Measurements from ENCODE around the gene SEMA5A. TPM values are rescaled to one million over a fixed set of nuclear protein-coding genes. Genes with fewer than 3 reads are reported as not detected.

Gene SEMA5A
- total RNA-seq, 3 donors from 2014 or later = 20.3 to 43.8 (median 33.6) TPM

DNA sequence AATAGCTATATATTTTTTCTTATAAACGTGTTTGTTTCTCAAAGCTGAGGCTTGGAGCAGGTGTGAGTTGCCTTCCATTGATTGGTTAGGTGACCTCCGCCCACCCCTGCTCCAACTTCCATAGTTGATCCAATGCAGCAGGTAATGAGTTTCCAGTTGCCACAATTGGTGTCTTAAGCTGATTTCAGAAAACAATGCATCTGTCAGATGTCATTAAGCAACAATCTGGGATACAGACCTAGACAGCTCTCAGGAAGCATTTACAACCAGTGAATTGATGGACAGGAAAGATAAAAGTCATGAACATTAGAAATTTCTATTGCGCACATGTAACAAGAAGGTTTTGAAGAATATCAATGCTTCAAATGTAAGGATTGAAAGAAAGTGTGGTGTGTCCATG is 510.5 kb downstream of the SEMA5A start:
- no peak overlapping the region for H3K4me3 ChIP-seq
- no peaks in the 10 kb centered on the region for H3K36me3 ChIP-seq (ENCODE audit: low read depth)
- TF ChIP-seq, protein P1, sequence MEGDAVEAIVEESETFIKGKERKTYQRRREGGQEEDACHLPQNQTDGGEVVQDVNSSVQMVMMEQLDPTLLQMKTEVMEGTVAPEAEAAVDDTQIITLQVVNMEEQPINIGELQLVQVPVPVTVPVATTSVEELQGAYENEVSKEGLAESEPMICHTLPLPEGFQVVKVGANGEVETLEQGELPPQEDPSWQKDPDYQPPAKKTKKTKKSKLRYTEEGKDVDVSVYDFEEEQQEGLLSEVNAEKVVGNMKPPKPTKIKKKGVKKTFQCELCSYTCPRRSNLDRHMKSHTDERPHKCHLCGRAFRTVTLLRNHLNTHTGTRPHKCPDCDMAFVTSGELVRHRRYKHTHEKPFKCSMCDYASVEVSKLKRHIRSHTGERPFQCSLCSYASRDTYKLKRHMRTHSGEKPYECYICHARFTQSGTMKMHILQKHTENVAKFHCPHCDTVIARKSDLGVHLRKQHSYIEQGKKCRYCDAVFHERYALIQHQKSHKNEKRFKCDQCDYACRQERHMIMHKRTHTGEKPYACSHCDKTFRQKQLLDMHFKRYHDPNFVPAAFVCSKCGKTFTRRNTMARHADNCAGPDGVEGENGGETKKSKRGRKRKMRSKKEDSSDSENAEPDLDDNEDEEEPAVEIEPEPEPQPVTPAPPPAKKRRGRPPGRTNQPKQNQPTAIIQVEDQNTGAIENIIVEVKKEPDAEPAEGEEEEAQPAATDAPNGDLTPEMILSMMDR (IDR thresholded peaks at IDR 0.05) = no peak

DNA sequence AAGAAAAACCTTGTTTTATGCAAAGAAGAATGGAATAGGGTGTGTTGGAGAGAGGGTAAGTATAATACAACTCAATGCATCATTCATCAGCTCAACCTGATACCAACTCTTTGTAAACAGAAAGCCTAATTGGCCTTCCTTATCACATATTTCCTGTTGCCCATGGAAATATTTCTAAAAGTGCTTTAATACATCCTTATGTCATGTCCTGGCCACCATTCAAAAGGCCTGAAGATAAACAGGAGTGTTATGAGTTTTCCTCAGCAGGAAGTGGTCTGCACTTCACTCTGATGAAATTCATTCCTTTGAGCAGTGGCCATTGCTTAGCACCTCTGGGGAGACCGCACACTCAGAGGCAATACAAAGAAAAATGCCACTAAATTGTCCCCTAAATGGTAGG is 511.2 kb downstream of the SEMA5A start:
- no peak for ATAC-seq
- intact Hi-C loops (cut with DNase I, micrococcal nuclease) = no loop called here
- H3K9me3 ChIP-seq = no peaks in the 10 kb centered on the region
- DNase-seq = no peak
- H3K4me1 ChIP-seq (ENCODE audit: low read depth) = no peaks in the 10 kb centered on the region
- H3K4me3 ChIP-seq = no peak overlapping the region
- TF ChIP-seq, protein P1 (IDR thresholded peaks at IDR 0.05) = no peak
- no peaks in the 10 kb centered on the region for H3K36me3 ChIP-seq (ENCODE audit: low read depth)

More for the DNA sequence above, 510.5 kb downstream of the SEMA5A start:
- intact Hi-C loops (cut with DNase I, micrococcal nuclease) = no loop called here
- DNase-seq (no peak), ATAC-seq (no peak)
- no peaks in the 10 kb centered on the region for H3K9me3 ChIP-seq
- no peaks in the 10 kb centered on the region for H3K4me1 ChIP-seq (ENCODE audit: low read depth)

DNA sequence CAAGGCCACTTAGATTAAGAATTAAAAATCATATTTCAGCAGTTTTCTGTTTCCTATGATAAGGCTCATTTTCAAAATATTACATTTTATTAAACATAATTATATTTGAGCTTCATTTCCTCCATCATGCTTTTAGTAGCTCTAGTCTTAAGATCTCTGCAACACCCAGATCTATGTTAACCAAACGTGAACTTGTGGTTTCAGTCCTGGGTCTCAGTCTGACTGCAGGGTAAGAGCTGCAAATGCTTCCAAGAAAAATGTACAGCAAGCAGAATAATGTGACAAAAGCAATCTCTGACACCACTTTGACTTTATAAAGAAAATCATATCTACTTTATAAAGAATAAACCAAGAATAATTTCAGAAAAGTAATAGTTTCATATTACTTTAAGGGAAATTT is 512.4 kb downstream of the SEMA5A start:
- TF ChIP-seq, protein P1 (IDR thresholded peaks at IDR 0.05) = no peak
- H3K4me3 ChIP-seq = no peak overlapping the region
- no peaks in the 10 kb centered on the region for H3K9me3 ChIP-seq
- H3K4me1 ChIP-seq (ENCODE audit: low read depth) = no peaks in the 10 kb centered on the region
- ATAC-seq (no peak), DNase-seq (no peak)
- no peaks in the 10 kb centered on the region for H3K36me3 ChIP-seq (ENCODE audit: low read depth)
- intact Hi-C loops (cut with DNase I, micrococcal nuclease) = no loop called here

DNA sequence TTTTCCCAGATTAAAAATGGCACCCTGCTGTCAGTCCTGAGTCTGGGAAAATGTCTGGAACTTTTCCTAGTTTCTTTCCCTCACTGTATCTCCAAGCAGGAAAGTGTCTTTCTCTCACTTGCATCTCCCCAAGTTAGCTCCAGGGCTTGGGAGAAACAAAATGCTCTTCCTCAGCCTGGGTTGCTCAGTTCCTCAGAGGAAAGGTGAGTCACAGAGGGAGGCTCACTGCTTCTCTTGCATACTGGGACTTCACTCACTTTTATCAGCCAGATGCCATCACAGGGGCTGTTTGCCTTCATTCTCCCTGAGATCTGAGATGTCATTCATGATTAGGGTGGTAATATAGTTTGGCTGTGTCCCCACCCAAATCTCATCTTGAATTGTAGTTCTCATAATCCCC is 519.9 kb downstream of the SEMA5A start:
- ATAC-seq (no peak), DNase-seq (no peak)
- TF ChIP-seq, protein P1 (IDR thresholded peaks at IDR 0.05) = no peak
- Histone ChIP-seq H3K9me3 (peaks cover 7% of the 10 kb centered on the region), H3K4me1 (ENCODE audit: low read depth) (no peaks in the 10 kb centered on the region), H3K4me3 (no peak overlapping the region), H3K36me3 (ENCODE audit: low read depth) (no peaks in the 10 kb centered on the region)
- intact Hi-C loops (cut with DNase I, micrococcal nuclease) = no loop called here

DNA sequence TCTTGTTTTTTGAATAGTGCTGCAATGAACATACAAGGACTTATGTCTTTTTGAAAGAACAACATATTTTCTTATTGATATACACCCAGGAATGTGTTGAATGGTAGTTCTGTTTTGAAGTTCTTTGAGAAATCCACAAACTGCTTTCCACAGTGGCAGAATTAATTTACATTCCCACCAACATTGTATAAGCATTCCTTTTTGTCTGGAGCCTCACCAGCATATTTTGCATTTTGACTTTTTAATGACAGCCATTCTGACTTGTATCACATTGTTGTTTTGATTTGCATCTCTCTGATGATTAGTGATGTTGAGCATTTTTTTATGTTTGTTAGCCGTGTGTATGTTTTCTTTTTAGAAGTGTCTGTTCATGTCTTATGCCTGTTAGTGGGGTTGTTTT is 524.9 kb downstream of the SEMA5A start:
- DNase-seq (no peak), ATAC-seq (no peak)
- Histone ChIP-seq H3K4me1 (ENCODE audit: low read depth) (no peaks in the 10 kb centered on the region), H3K4me3 (no peak overlapping the region), H3K36me3 (ENCODE audit: low read depth) (no peaks in the 10 kb centered on the region), H3K9me3 (peaks cover 7% of the 10 kb centered on the region)
- TF ChIP-seq, protein P1 (IDR thresholded peaks at IDR 0.05) = no peak
- intact Hi-C loops (cut with DNase I, micrococcal nuclease) = no loop called here

DNA sequence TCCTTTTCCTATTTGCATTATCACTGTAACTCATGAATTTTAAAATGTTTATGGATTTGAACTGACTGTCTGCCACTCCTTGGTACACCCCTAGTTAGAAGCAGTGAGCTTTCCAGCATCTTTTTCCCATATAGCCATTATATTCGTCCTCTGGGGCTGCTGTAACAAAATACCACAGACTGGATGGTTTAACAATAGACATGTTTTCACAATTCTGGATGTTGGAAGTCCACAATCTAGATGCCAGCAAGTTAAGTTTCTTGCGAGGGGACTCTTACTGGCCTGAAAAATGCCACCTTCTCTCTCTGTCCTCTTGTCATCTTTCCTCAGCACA is 530.0 kb downstream of the SEMA5A start:
- H3K4me1 ChIP-seq (ENCODE audit: low read depth) = no peaks in the 10 kb centered on the region
- H3K4me3 ChIP-seq = no peak overlapping the region
- DNase-seq = no peak
- intact Hi-C loops (cut with DNase I, micrococcal nuclease) = no loop called here
- no peak for ATAC-seq
- no peaks in the 10 kb centered on the region for H3K36me3 ChIP-seq (ENCODE audit: low read depth)
- H3K9me3 ChIP-seq = no peaks in the 10 kb centered on the region
- TF ChIP-seq, protein P1 (IDR thresholded peaks at IDR 0.05) = no peak
